HAP-1 (cell line): ENCODE results near the gene POU4F3.
A peak's percentile ranks its signal among the peaks of the same experiment; 100 is the strongest.

Source experiments
- DNase-seq, 2 experiments: peaks; one replicate each; pipeline ENCODE4 v3.0.0-alpha.2; 2016 to 2020; ENCODE audit warnings: low spot score in 2 of 2
- H3K27me3 ChIP-seq: fragments of 250-450 bp; sonication (Bioruptor Pico); 2 replicates; pipeline ENCODE4 v1.5.1; 2020; ENCODE audit warnings: low read depth, mild to moderate bottlenecking, moderate library complexity
- H3K36me3 ChIP-seq: fragments of 250-450 bp; sonication (Bioruptor Pico); replicated peaks from 2 replicates; pipeline ENCODE4 v1.5.1; 2020; ENCODE audit warnings: mild to moderate bottlenecking
- H3K4me1 ChIP-seq: fragments of 250-450 bp; sonication (Bioruptor Pico); 2 replicates; pipeline ENCODE4 v1.5.1; 2020; ENCODE audit warnings: mild to moderate bottlenecking
- H3K4me3 ChIP-seq: fragments of 250-450 bp; sonication (Bioruptor Pico); 2 replicates; pipeline ENCODE4 v1.5.1; 2020; ENCODE audit warnings: mild to moderate bottlenecking, moderate library complexity
- H3K9me3 ChIP-seq: fragments of 250-450 bp; sonication (Bioruptor Pico); 2 replicates; pipeline ENCODE4 v1.5.1; 2020; ENCODE audit warnings: mild to moderate bottlenecking, moderate library complexity
- in situ Hi-C: fragments of 300-500 bp; cut with MboI; formaldehyde crosslinking; loops from 3 replicates; pipeline ENCODE4 v1.14.3; 2020; ENCODE audit warnings: low sequenced_read_pairs, inconsistent platforms, mixed read lengths

The POU4F3 gene

DNA sequence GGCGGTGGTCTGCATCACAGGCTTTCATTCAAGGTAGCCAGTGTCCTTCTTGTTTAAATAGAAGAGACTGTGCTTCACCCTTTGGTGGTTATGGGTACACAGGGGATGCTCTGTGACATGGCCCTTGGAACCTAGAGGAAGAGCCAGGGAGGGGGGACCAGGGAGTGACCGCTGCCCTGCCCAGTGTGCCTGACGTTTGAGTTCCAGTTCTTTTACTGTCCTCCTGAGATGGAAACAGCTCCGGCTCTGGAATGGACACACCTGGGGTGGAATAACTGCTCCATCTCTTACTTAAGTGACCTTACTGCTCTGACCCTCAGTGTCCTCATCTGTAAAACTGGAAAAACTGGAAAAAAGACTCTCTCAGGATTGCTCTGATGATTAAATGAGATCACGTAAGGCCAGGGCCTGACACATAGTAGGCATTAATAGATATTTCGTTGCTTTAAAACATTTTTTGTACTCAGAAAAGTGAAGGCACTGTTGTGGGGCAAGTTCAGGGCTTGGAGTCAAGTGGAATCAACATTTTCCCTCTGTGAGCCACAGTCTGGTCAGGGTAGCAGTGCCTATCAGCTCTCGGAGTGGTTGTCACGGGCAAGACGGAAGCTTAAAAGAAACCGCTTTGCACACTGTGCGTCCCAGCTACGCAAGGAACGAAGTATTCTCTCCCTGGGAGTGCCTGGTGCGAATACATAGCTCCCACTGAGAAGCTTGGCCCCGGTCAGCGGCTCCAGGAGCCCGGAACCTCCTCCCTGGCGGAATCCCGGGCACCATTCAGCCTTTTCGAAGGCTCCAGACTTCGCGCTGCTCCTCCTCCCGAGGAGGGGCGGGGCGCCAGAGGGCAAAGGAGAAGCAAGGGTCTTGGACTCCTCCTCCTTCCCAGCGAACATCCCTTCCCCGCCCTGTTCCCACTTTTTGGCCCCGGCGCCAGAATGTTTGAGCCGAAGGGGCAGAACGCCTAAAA, 5.8 kb downstream of the POU4F3 start:
- Histone ChIP-seq H3K36me3 (no peaks in the 10 kb centered on the region), H3K4me3 (no peak overlapping the region), H3K27me3 (peaks cover 90% of the 10 kb centered on the region), H3K9me3 (no peaks in the 10 kb centered on the region), H3K4me1 (no peaks in the 10 kb centered on the region)
- in situ Hi-C loops = no loop called here
- DNase-seq = peak in 1 of 2 experiments; percentile 56

GRCh38 chr5:146345240-146345577, 6.6 kb downstream of the POU4F3 start:
- Histone ChIP-seq H3K4me3 (no peak overlapping the region), H3K4me1 (no peaks in the 10 kb centered on the region), H3K9me3 (no peaks in the 10 kb centered on the region), H3K36me3 (no peaks in the 10 kb centered on the region), H3K27me3 (peaks cover 87% of the 10 kb centered on the region)
- DNase-seq = no peak
- in situ Hi-C loops = no loop called here

- Histone ChIP-seq H3K4me1 (no peaks in the 10 kb centered on the region), H3K9me3 (no peaks in the 10 kb centered on the region), H3K36me3 (no peaks in the 10 kb centered on the region), H3K27me3 (peaks cover 85% of the 10 kb centered on the region), H3K4me3 (no peak overlapping the region)
- DNase-seq = no peak
- in situ Hi-C loops = no loop called here
These were observed 7.1 kb downstream of the POU4F3 start for GRCh38 chr5:146345578-146346366.

GRCh38 chr5:146357126-146357525, 18.5 kb downstream of the POU4F3 start:
- DNase-seq = no peak
- no peaks in the 10 kb centered on the region for H3K9me3 ChIP-seq
- no peaks in the 10 kb centered on the region for H3K36me3 ChIP-seq
- in situ Hi-C loops = no loop called here
- H3K4me3 ChIP-seq = no peak overlapping the region
- peaks cover 5% of the 10 kb centered on the region for H3K27me3 ChIP-seq
- H3K4me1 ChIP-seq = no peaks in the 10 kb centered on the region

DNA sequence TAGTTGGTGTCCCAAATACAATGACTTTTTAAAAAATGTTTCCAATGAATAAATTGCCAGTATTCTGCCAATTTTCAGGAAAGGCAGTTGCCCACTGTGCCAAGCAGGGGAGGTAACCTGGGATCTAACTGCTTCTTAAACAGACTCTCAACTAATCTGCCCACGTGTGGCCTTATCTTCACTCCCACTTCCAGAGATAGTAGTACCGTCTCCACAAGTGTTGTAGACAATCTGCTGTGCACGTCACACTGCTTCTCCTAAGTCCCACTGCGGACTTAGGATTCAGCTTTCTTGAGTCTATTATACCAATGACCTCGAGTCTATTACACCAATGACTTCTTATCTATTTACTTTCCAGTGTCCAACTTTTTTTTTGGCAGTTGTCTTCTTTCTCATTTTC, 21.2 kb downstream of the POU4F3 start:
- Histone ChIP-seq H3K4me3 (no peak overlapping the region), H3K36me3 (no peaks in the 10 kb centered on the region), H3K27me3 (peaks cover 5% of the 10 kb centered on the region; the same call in 1 of the 2 replicates), H3K9me3 (no peaks in the 10 kb centered on the region), H3K4me1 (no peaks in the 10 kb centered on the region)
- no peak for DNase-seq
- in situ Hi-C loops = no loop called here

DNA sequence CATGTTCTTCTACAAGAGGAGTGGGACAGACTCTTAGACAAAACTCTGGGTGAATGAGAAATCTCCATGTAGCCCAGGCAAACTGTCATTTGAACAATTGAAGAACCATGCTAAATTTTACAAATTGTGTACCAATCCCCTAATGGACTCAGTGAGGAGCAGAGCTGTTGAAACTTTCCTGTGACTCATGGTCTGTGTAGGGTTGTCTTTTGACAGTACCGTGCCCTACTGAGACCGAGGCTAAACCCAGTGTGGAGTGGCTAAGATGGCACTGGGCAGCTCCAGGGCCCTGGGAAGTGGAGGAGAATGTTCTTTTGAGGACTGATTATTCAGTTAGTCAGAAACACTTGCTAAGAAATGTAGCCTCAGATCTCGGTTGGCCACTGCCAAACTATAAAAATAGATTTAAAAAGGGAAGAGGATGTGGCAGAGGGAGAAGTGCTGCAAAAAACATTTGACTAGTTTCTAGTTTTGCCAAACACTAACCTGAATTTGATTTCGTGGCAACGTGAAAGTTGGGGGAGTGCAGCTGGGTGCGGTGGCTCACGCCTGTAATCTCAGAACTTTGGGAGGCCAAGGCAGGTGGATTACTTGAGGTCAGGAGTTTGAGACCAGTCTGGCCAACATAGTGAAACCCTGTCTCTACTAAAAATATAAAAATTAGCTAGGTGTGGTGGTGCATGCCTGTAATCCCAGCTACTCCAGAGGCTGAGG, 24.7 kb downstream of the POU4F3 start:
- Histone ChIP-seq H3K9me3 (no peaks in the 10 kb centered on the region), H3K27me3 (peaks cover 4% of the 10 kb centered on the region), H3K4me3 (no peak overlapping the region), H3K4me1 (no peaks in the 10 kb centered on the region), H3K36me3 (no peaks in the 10 kb centered on the region)
- DNase-seq = no peak
- in situ Hi-C loops = no loop called here

DNA sequence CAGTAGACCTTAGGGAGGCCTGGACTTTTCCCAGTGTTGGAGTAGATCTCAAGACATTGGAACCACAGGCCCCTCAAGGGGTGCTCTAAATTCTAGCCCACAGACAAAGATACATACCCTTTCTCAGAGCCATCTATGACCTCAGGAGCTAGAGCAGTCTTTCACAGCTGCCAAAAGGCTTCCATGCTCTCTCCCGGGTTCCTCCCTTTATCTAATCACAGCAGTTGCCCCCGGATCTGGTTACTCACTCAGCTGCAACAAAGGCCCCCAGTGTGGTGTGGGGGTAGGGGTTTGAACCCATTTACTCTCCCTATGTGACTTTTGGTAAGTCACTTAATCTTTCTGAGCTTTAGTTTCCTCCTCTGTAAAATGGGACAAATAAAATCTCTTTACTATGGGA, 27.0 kb downstream of the POU4F3 start:
- Histone ChIP-seq H3K4me1 (no peaks in the 10 kb centered on the region), H3K4me3 (no peak overlapping the region), H3K36me3 (no peaks in the 10 kb centered on the region), H3K9me3 (no peaks in the 10 kb centered on the region), H3K27me3 (peaks cover 5% of the 10 kb centered on the region)
- no peak for DNase-seq
- in situ Hi-C loops = no loop called here

DNA sequence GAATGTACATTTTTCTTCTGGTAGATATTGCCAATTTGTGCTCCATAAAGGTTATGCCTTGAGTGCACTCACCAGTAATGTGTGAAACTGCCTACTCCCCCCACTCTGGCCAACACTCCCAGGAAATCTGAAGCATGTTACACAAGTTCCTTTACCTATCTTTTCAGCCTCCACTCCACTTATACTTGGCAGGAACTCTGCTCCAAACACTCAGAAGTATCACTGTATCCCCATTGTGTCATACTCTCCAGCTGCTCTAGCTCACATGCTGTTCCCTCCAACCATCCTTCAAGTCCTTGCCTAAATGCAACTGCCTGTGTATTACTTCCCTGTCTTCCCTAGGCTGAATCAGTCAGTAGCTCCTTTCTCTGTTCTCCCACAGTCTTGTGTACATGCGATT, 28.3 kb downstream of the POU4F3 start:
- DNase-seq = no peak
- no peaks in the 10 kb centered on the region for H3K36me3 ChIP-seq
- no peaks in the 10 kb centered on the region for H3K4me1 ChIP-seq
- in situ Hi-C loops = no loop called here
- no peak overlapping the region for H3K4me3 ChIP-seq
- H3K27me3 ChIP-seq = peaks cover 5% of the 10 kb centered on the region
- H3K9me3 ChIP-seq = no peaks in the 10 kb centered on the region

GRCh38 chr5:146368137-146368536, 29.5 kb downstream of the POU4F3 start:
- H3K9me3 ChIP-seq = no peaks in the 10 kb centered on the region
- no peaks in the 10 kb centered on the region for H3K36me3 ChIP-seq
- H3K4me1 ChIP-seq = no peaks in the 10 kb centered on the region
- DNase-seq = no peak
- H3K27me3 ChIP-seq = peaks cover 5% of the 10 kb centered on the region
- H3K4me3 ChIP-seq = no peak overlapping the region
- in situ Hi-C loops = no loop called here

- H3K4me1 ChIP-seq = no peaks in the 10 kb centered on the region
- peaks cover 5% of the 10 kb centered on the region for H3K27me3 ChIP-seq
- no peak overlapping the region for H3K4me3 ChIP-seq
- no peaks in the 10 kb centered on the region for H3K36me3 ChIP-seq
- no peaks in the 10 kb centered on the region for H3K9me3 ChIP-seq
- in situ Hi-C loops = no loop called here
- DNase-seq = no peak
These were observed 31.1 kb downstream of the POU4F3 start for GRCh38 chr5:146369691-146370090.

DNA sequence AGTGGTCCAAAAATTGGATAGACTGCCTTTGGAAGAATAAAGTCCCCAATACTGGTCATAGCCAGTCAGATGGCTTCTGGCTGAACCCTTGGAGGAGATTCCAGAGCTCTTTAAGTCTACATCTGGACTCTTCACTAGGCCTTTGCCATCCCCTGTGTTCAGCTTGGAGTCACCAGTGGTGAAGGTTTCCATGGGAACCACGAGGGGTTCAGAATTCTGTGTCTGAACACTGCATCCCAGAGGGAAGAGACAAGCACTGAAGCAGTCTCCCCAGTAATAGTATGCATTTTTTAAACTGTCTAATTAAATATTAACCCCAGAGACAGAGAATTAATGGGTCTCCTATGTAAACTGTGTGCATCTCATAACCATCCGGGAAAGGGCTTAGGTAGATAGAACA, 38.2 kb downstream of the POU4F3 start:
- no peaks in the 10 kb centered on the region; the same call in 1 of the 2 replicates for H3K27me3 ChIP-seq
- in situ Hi-C loops = no loop called here
- DNase-seq = no peak

DNA sequence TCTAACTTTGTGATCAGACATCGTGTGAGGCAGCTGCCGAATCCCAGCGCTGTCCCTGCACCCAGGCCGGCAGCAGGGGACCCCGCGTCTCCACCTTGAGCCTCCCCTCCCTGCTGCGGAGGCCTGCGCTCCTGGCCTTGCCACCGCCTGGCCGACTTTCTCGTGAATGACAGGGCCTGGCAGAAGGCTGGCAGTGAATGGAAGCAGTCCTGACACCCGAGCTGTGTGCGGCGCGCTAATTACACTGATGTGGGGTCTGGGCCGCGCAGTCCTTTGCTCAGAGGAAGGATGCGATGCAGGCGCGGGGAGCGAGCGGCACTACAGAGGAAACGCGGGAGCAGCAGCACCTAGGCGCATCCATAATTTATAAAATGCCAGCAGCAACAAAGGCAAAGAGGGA, 40.3 kb downstream of the POU4F3 start:
- Histone ChIP-seq H3K36me3 (no peaks in the 10 kb centered on the region), H3K4me3 (no peak overlapping the region), H3K4me1 (no peaks in the 10 kb centered on the region), H3K9me3 (no peaks in the 10 kb centered on the region), H3K27me3 (no peaks in the 10 kb centered on the region; the same call in 1 of the 2 replicates)
- in situ Hi-C loops = no loop called here
- DNase-seq = no peak

More for the DNA sequence above, 38.2 kb downstream of the POU4F3 start:
- Histone ChIP-seq H3K4me3 (no peak overlapping the region), H3K4me1 (no peaks in the 10 kb centered on the region), H3K9me3 (no peaks in the 10 kb centered on the region), H3K36me3 (no peaks in the 10 kb centered on the region)

DNA sequence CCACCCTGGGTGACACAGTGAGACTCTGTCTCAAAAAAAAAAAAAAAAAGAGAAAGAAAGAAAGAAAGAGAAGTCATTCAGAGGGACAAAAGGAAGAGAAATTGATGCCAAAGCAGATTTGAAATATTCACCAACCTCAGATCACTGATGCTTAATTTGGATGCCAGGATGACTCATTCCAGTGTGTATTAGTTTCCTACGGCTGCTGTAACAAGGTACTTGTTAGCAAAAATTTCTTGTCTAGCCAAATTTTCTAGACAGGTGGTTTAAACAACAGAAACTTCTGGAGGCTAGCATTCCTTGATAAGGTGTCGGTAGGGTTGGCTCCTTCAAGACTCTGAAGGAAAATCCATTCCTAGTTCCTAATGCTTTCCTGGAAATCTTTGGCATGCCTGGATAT, 42.1 kb downstream of the POU4F3 start:
- Histone ChIP-seq H3K27me3 (no peaks in the 10 kb centered on the region), H3K4me3 (no peak overlapping the region), H3K9me3 (no peaks in the 10 kb centered on the region), H3K4me1 (no peaks in the 10 kb centered on the region), H3K36me3 (no peaks in the 10 kb centered on the region)
- in situ Hi-C loops = no loop called here
- DNase-seq = no peak

- H3K4me1 ChIP-seq = no peaks in the 10 kb centered on the region
- H3K4me3 ChIP-seq = no peak overlapping the region
- no peaks in the 10 kb centered on the region for H3K36me3 ChIP-seq
- DNase-seq = no peak
- no peaks in the 10 kb centered on the region for H3K9me3 ChIP-seq
- in situ Hi-C loops = no loop called here
- peaks cover under 1% of the 10 kb centered on the region for H3K27me3 ChIP-seq
These were observed 49.7 kb downstream of the POU4F3 start for GRCh38 chr5:146388386-146388785.
